ENCODE data around the gene FNIP2. TPM values are rescaled to one million over a fixed set of nuclear protein-coding genes. Genes with fewer than 3 reads are reported as not detected.

Gene FNIP2
- total and polyA plus RNA-seq, 10 of the 15 experiments (the other 5 are each of a cell fraction or from before 2014, with no cell fraction given): 0.03 to 0.38 (median 0.15) TPM

DNA sequence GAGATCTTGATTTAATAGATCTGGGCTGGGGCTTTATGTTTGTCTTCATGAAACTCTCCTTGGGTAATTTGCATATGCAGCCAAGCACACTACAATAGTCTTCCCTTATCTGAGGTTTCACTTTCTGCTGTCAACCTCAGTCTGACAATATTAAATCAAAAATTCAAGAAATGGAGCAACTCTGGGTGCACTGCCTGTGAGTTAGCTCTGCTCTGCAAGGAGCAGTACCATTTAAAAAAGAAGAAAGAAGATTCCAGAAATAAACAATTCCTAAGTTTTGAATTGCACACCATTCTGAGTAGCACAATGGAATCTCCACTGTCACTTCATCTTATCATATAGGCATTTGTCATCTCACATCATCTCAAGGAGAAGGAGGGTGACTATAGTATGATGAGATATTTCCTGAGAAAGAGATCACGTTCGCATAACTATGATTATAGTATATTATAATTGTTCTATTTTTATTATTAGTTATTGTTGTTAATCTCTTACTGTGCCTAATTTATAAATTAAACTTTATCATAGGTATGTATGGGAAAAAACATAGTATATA lies 9.4 kb downstream of the FNIP2 start:
- TF ChIP-seq SIN3A (IDR thresholded peaks at IDR 0.05; ENCODE audit: low read depth, low read length) (no peak), ZNF217 (IDR thresholded peaks at IDR 0.05) (peak; percentile 62), SKIL (IDR thresholded peaks at IDR 0.05; ENCODE audit: low read depth, poor library complexity, severe bottlenecking) (peak; percentile 55), TCF12 (IDR thresholded peaks at IDR 0.05; ENCODE audit: low read depth, low read length) (no peak), IKZF1 (conservative IDR thresholded peaks at IDR 0.05) (no peak), SPI1 (IDR thresholded peaks at IDR 0.05; ENCODE audit: borderline replicate concordance, insufficient read depth, low read depth, low read length) (0 out of 2 replicates have a peak, but pooled peaks have one; percentile 29), BHLHE40 (IDR thresholded peaks at IDR 0.05; ENCODE audit: borderline replicate concordance in 1 of 2, low read depth in 2 of 2, low read length in 1 of 2) (peak in 1 of 2 experiments; percentile 34; a peak in 1 of 4 replicates), MYC (IDR thresholded peaks at IDR 0.05; ENCODE audit: insufficient read depth, insufficient read length, insufficient replicate concordance, low read length, severe bottlenecking) (no peak), IRF4 (IDR thresholded peaks at IDR 0.05; ENCODE audit: low read depth, low read length) (0 out of 2 replicates have a peak, but pooled peaks have one; percentile 8), PKNOX1 (IDR thresholded peaks at IDR 0.05) (peak; percentile 35; the same call in 1 of the 2 replicates), CBX3 (IDR thresholded peaks at IDR 0.05; ENCODE audit: borderline replicate concordance, low read depth) (no peak), STAT1 (conservative IDR thresholded peaks at IDR 0.05) (no peak), POU2F2 (IDR thresholded peaks at IDR 0.05; ENCODE audit: borderline replicate concordance, low read depth, low read length) (peak; percentile 98), ELK1 (IDR thresholded peaks at IDR 0.05; ENCODE audit: low read depth, low read length) (no peak), RUNX3 (IDR thresholded peaks at IDR 0.05; ENCODE audit: low read length) (peak; percentile 33; the same call in 1 of the 2 replicates), FOXM1 (IDR thresholded peaks at IDR 0.05; ENCODE audit: low read depth, low read length) (no peak)
- ChIA-PET POLR2A (no interaction called here), CTCF (interaction anchor here (0.6 to 3.0 kb wide), 5 partner anchors 9 to 367 kb away, joined by 3 to 10 read pairs (median 4); partner anchors contain the start of gene FNIP2), RAD21 (ENCODE audit: unreplicated experiment) (interaction anchor here (1.0 to 2.8 kb wide), 5 partner anchors 17 to 49 kb away, joined by 3 to 7 read pairs (median 3); no protein-coding TSS in a partner anchor), SMC1A (ENCODE audit: uncharacterized antibody, unreplicated experiment) (interaction anchor here (0.7 to 2.5 kb wide), 11 partner anchors 9 to 73 kb away, joined by 3 to 11 read pairs (median 4); no protein-coding TSS in a partner anchor)
- WGBS (ENCODE audit: insufficient coverage, insufficient replicate concordance, low lambda C conversion rate, missing lambda C conversion rate): 23% methylated on average over 2 of the region's 2 CpGs
- peak; percentile 93 for FAIRE-seq
- intact Hi-C loops (cut with micrococcal nuclease; ENCODE audit: unreplicated experiment): no loop called here
- ATAC-seq: peak; percentile 96
- BruUV-seq (replicated peaks): no TSS peak
- Histone ChIP-seq H3K36me3 (ENCODE audit: control insufficient read depth in 2 of 2, insufficient read depth in 2 of 2, low read length in 1 of 2) (no peaks in the 10 kb centered on the region), H3K27ac (ENCODE audit: control insufficient read depth, insufficient read depth) (no peak overlapping the region), H3K79me2 (ENCODE audit: control insufficient read depth, insufficient read depth, low read length) (peaks cover 23% of the 10 kb centered on the region), H3K4me3 (no peak overlapping the region), H3K9ac (ENCODE audit: control insufficient read depth, insufficient read depth, low read length) (no peak overlapping the region), H4K20me1 (ENCODE audit: control insufficient read depth, insufficient read depth) (no peaks in the 10 kb centered on the region), H2AFZ (ENCODE audit: control insufficient read depth, low read depth, low read length) (no peak overlapping the region), H3K27me3 (replicated peaks in 1 of 2; ENCODE audit: control insufficient read depth in 2 of 2, insufficient read depth in 2 of 2, low read length in 1 of 2) (0 out of 4 replicates have a peak, but pooled peaks cover 0 to 2% of the 10 kb centered on the region in 2 experiments), H3K4me1 (ENCODE audit: control insufficient read depth, insufficient read depth, low read length) (peaks cover 10% of the 10 kb centered on the region; the same call in 1 of the 2 replicates), H3K4me2 (ENCODE audit: control insufficient read depth, insufficient read depth) (peak overlapping the region; percentile 55), H3K9me3 (replicated peaks; ENCODE audit: control insufficient read depth, insufficient read depth, low read length) (no peaks in the 10 kb centered on the region)
- in situ Hi-C loops (cut with MboI): no loop called here
- peak; percentile 60 for DNase-seq (ENCODE audit: low read depth, low spot score)

Measured in GM12878 (cell line).